ENCODE results near the gene LGALS1. TPM values are rescaled to one million over a fixed set of nuclear protein-coding genes. Genes with fewer than 3 reads are reported as not detected.

Gene LGALS1
- total RNA-seq, 1 experiment from 2014 or later, result 32.8 TPM

DNA sequence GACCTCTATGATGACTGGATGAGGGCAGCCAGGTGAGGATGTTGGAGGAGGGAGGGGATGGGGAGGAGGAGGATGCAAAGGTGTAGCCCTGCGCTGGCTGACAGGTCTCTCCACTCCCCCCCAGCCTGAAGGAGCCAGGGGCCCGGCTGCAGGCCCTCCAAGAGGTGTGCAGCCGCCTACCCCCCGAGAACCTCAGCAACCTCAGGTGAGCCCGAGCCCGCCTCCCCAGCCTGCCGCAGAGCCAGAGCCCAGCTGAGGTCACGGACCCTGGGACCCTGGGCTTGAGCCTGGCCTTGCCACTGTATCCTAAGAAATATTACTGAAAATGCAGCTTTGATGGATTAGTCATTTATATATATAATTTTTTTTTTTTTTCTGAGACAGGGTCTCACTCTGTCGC is 28.1 kb upstream of the LGALS1 start:
- peaks cover 10 to 77% (median 68%) of the 10 kb centered on the region in 3 experiments for H3K36me3 Mint-ChIP-seq (ENCODE audit: insufficient read depth in 1 of 3, low read depth in 3 of 3)
- WGBS (ENCODE audit: extremely low coverage, insufficient read length, low lambda C conversion rate), result no CpG with 5 or more reads among the region's 9 CpGs

More for the DNA sequence above, 28.1 kb upstream of the LGALS1 start:
- no peak overlapping the region for H3K4me2 ChIP-seq (ENCODE audit: insufficient read depth, insufficient read length, low read length)
- H3K9ac ChIP-seq (ENCODE audit: extremely low read depth, insufficient read length, low read length), result no peak overlapping the region
- H4K8ac ChIP-seq (replicated peaks; ENCODE audit: insufficient read length, low read depth, low read length), result no peak overlapping the region
- no peak overlapping the region for H3K27ac ChIP-seq (ENCODE audit: insufficient read length, low read depth, low read length)
- H2BK15ac ChIP-seq (ENCODE audit: low read depth, low read length), result no peak overlapping the region
- no peak overlapping the region for H4K91ac ChIP-seq (ENCODE audit: insufficient read length, low read depth, low read length)
- Mint-ChIP-seq H3K4me3 (no peak overlapping the region), H3K4me1 (peaks cover 2% of the 10 kb centered on the region in 2 experiments; a peak in 1 of 4 replicates), H3K9me3 (no peaks in the 10 kb centered on the region), H3K27ac (no peak overlapping the region; a peak in 1 of 7 replicates), H3K27me3 (ENCODE audit: low read depth) (no peaks in the 10 kb centered on the region)
- no peaks in the 10 kb centered on the region for H3K79me1 ChIP-seq (ENCODE audit: insufficient read depth, low read depth, low read length, poor library complexity, severe bottlenecking)
- no peak overlapping the region for H2AFZ ChIP-seq (ENCODE audit: low read length)
- H2BK20ac ChIP-seq (ENCODE audit: low read depth, low read length, poor library complexity, severe bottlenecking), result no peak overlapping the region
- no peaks in the 10 kb centered on the region for H3K23me2 ChIP-seq (ENCODE audit: insufficient read length, low read depth, low read length, poor library complexity, severe bottlenecking)
- H3K27me3 ChIP-seq (ENCODE audit: insufficient read depth, low read length), result no peaks in the 10 kb centered on the region
- H4K20me1 ChIP-seq (ENCODE audit: control insufficient read depth, insufficient read depth, insufficient read length), result no peaks in the 10 kb centered on the region
- no peak overlapping the region for H3K18ac ChIP-seq (ENCODE audit: insufficient read length, low read depth, low read length)
- no peaks in the 10 kb centered on the region for H3K4me1 ChIP-seq (ENCODE audit: insufficient read depth, low read length)
- H3K23ac ChIP-seq (ENCODE audit: insufficient read length, low read depth, low read length), result no peak overlapping the region
- no peak overlapping the region for H3K4ac ChIP-seq (ENCODE audit: low read depth, low read length)
- H3K14ac ChIP-seq (ENCODE audit: insufficient read depth, low read length), result no peak overlapping the region
- no peak for TF ChIP-seq CTCF (conservative IDR thresholded peaks at IDR 0.05)
- H2BK5ac ChIP-seq (ENCODE audit: insufficient read length, low read length), result no peak overlapping the region
- no peak for DNase-seq
- H2BK12ac ChIP-seq (ENCODE audit: insufficient read length, low read depth, low read length), result no peak overlapping the region
- H2BK120ac ChIP-seq (ENCODE audit: low read depth, low read length, poor library complexity, severe bottlenecking), result no peak overlapping the region
- H2AK5ac ChIP-seq (ENCODE audit: insufficient read length, low read length), result no peak overlapping the region
- no peak overlapping the region for H3K56ac ChIP-seq (ENCODE audit: insufficient read length, low read depth, low read length)
- no peaks in the 10 kb centered on the region for H3K79me2 ChIP-seq (ENCODE audit: insufficient read depth, low read length)
- H4K5ac ChIP-seq (ENCODE audit: insufficient read length, low read depth, low read length), result no peak overlapping the region
- H3K9me3 ChIP-seq (ENCODE audit: control insufficient read depth, low read depth, low read length), result no peaks in the 10 kb centered on the region
- H3T11ph ChIP-seq (ENCODE audit: low read length), result no peak overlapping the region
